Activated CD4-positive, alpha-beta T cell treated with anti-CD3 and anti-CD28 coated beads, Interleukin-2, amount 50 U/mL, for 16 hours (primary cell): ENCODE results near the gene FABP1.

Source experiments
- DNase-seq: peaks from one replicate; pipeline ENCODE4 v3.0.0-alpha.2; 2020

The FABP1 gene

GRCh38 chr2:88077080-88077479, 50.8 kb downstream of the FABP1 start:
- no peak for DNase-seq

GRCh38 chr2:88074854-88075292, 53.0 kb downstream of the FABP1 start:
- no peak for DNase-seq

GRCh38 chr2:88074150-88074549, 53.7 kb downstream of the FABP1 start:
- no peak for DNase-seq
